Large intestine (tissue), 3 donors: Measurements from ENCODE around the gene LGALS1. TPM values are rescaled to one million over a fixed set of nuclear protein-coding genes. Genes with fewer than 3 reads are reported as not detected.
"Not testable (repeated sequence)": the region's sequence is repeated elsewhere in the genome, so short reads cannot be mapped to it uniquely, and the experiment has no call there.

Experiments
- DNase-seq, 2 donors: peaks; one replicate each; pipeline versions ENCODE4 v3.0.0 to v3.0.0-alpha.2; 2013
- H3K27ac ChIP-seq: one replicate; pipeline ENCODE4 v1.5.1; 2013; ENCODE audit warnings: low read length
- H3K27me3 ChIP-seq: 2 replicates; pipeline ENCODE4 v1.6.1; 2013; ENCODE audit warnings: low read length; ENCODE audit not compliant: control insufficient read depth, insufficient read depth
- H3K36me3 ChIP-seq: 2 replicates; pipeline ENCODE4 v1.6.1; 2013; ENCODE audit warnings: low read length; ENCODE audit not compliant: control insufficient read depth, insufficient read depth
- H3K4me1 ChIP-seq: one replicate; pipeline ENCODE4 v1.6.1; 2013; ENCODE audit warnings: low read length; ENCODE audit not compliant: control insufficient read depth, insufficient read depth
- H3K4me3 ChIP-seq: one replicate; pipeline ENCODE4 v1.5.1; 2013; ENCODE audit warnings: low read length
- H3K9me3 ChIP-seq: one replicate; pipeline ENCODE4 v1.6.1; 2013; ENCODE audit warnings: mild to moderate bottlenecking, low read depth, low read length, moderate library complexity; ENCODE audit not compliant: control insufficient read depth
- WGBS: methylation state at CpG from one replicate; pipeline ENCODE4 v1.1.5; 2013; ENCODE audit warnings: low lambda C conversion rate; ENCODE audit not compliant: insufficient coverage; 5-methylcytosine and 5-hydroxymethylcytosine counted together
- polyA plus RNA-seq: library from polyadenylated mRNA; unstranded; fragments of 120-200 nt; gene quantifications from one replicate; pipeline ENCODE4 v1.2.1, GENCODE V29; 2013

Gene LGALS1
- polyA plus RNA-seq, 1 donor = 644 TPM

GRCh38 chr22:37705205-37705604 lies 29.8 kb downstream of the LGALS1 start:
- Histone ChIP-seq H3K27ac (no peak overlapping the region), H3K36me3 (no peaks in the 10 kb centered on the region), H3K9me3 (peaks cover 8% of the 10 kb centered on the region), H3K4me1 (peaks cover 5% of the 10 kb centered on the region), H3K27me3 (no peaks in the 10 kb centered on the region), H3K4me3 (no peak overlapping the region)
- WGBS = 100% methylated on average over 2 of the region's 3 CpGs
- no peak for DNase-seq

GRCh38 chr22:37708580-37709444 lies 33.4 kb downstream of the LGALS1 start:
- H3K27me3 ChIP-seq = no peaks in the 10 kb centered on the region
- H3K4me1 ChIP-seq = no peaks in the 10 kb centered on the region
- no peak overlapping the region for H3K27ac ChIP-seq
- H3K36me3 ChIP-seq = no peaks in the 10 kb centered on the region
- WGBS = no CpG with 5 or more reads among the region's 25 CpGs
- peaks cover 8% of the 10 kb centered on the region for H3K9me3 ChIP-seq
- no peak for DNase-seq
- H3K4me3 ChIP-seq = no peak overlapping the region

DNA sequence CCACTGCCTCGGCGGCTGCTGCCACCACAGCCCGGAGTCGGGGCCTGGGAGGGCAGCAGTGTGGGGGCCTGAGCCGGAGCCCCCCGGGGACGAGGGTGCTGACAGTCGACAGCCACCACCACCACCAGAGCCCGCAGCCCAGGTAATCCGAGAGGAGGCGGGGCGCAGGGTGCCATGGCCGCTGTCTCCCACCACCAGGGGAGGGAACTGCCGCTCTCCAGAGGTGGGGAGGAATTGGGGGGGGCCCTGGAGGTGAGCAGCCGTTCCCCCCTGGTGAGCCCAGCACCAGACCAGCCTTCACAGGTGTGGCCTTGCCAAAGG lies 34.0 kb downstream of the LGALS1 start:
- Histone ChIP-seq H3K36me3 (no peaks in the 10 kb centered on the region), H3K9me3 (peaks cover 8% of the 10 kb centered on the region), H3K27me3 (no peaks in the 10 kb centered on the region), H3K4me3 (no peak overlapping the region), H3K4me1 (no peaks in the 10 kb centered on the region), H3K27ac (no peak overlapping the region)
- DNase-seq = no peak
- WGBS = no CpG with 5 or more reads among the region's 15 CpGs

GRCh38 chr22:37710675-37711074 lies 35.2 kb downstream of the LGALS1 start:
- H3K27ac ChIP-seq = no peak overlapping the region
- peaks cover 8% of the 10 kb centered on the region for H3K9me3 ChIP-seq
- no peaks in the 10 kb centered on the region for H3K27me3 ChIP-seq
- H3K4me3 ChIP-seq = no peak overlapping the region
- DNase-seq = no peak
- no peaks in the 10 kb centered on the region for H3K4me1 ChIP-seq
- no CpG with 5 or more reads among the region's 3 CpGs for WGBS
- no peaks in the 10 kb centered on the region for H3K36me3 ChIP-seq

DNA sequence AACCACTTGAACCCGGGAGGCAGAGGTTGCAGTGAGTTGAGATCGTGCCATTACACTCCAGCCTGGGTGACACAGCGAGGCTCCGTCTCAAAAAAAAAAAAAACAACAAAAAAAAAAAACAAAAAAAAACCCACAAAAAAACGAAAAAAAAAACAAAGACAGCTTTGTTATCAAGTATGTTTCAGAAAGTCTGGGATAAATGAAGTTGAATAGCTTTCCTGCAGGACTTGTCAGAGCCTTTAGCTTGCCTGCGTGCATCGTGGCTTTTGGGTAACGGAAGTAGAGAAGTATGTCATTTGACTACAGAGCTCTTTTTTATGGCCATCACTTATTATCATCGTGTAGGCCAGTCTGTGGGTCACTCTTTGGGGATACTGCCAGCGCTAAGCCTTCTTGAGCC lies 36.1 kb downstream of the LGALS1 start:
- H3K27ac ChIP-seq = no peak overlapping the region
- no peak for DNase-seq
- no peaks in the 10 kb centered on the region for H3K4me1 ChIP-seq
- H3K9me3 ChIP-seq = peaks cover 8% of the 10 kb centered on the region
- H3K4me3 ChIP-seq = no peak overlapping the region
- H3K36me3 ChIP-seq = no peaks in the 10 kb centered on the region
- no peaks in the 10 kb centered on the region for H3K27me3 ChIP-seq
- WGBS = 96% methylated on average over 4 of the region's 10 CpGs

DNA sequence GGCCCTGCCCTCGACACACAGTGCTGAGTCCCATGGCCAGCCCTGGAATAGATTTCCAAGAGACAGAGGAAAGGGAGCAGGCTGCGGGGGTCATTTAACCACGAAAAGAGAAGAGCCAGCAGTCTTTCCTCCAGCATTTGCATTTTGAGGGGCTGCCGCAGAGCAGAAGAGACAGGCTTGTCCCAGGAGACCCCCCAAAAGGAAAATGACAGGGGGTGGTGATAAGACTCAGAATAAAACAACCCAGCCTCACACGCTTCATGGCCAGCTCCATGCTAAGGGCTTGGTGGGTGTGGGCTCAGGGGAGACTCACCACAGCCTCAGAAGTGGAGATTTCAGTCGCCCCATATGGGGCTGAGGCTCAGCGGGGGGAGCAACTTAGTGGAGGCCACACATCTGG lies 38.3 kb downstream of the LGALS1 start:
- no peaks in the 10 kb centered on the region for H3K36me3 ChIP-seq
- H3K27ac ChIP-seq = no peak overlapping the region
- H3K9me3 ChIP-seq = peaks cover 8% of the 10 kb centered on the region
- WGBS = no CpG with 5 or more reads among the region's 7 CpGs
- no peaks in the 10 kb centered on the region for H3K4me1 ChIP-seq
- H3K27me3 ChIP-seq = no peaks in the 10 kb centered on the region
- H3K4me3 ChIP-seq = no peak overlapping the region
- no peak for DNase-seq

DNA sequence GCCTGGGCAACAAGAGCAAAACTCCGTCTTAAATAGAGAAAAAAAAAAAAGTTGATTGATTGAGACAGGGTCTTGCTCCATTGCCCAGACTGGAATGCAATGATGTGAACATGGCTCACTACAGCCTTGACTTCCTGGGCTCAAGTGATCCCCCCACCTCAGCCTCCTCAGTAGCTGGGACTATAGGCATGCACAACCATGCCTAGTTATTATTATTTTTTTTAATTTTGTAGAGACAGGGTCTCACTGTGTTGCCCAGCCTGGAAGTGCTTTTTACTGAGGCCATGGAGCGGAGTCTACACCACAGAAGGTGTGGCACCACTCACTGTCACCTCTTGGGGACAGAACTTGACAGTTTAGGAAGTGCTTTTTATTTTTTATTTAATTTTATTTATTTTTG lies 39.2 kb downstream of the LGALS1 start:
- no peak for DNase-seq
- no peaks in the 10 kb centered on the region for H3K27me3 ChIP-seq
- no peak overlapping the region for H3K4me3 ChIP-seq
- H3K27ac ChIP-seq = no peak overlapping the region
- 100% methylated on average over 1 of the region's 2 CpGs for WGBS
- no peaks in the 10 kb centered on the region for H3K4me1 ChIP-seq
- H3K36me3 ChIP-seq = no peaks in the 10 kb centered on the region
- no peaks in the 10 kb centered on the region for H3K9me3 ChIP-seq

DNA sequence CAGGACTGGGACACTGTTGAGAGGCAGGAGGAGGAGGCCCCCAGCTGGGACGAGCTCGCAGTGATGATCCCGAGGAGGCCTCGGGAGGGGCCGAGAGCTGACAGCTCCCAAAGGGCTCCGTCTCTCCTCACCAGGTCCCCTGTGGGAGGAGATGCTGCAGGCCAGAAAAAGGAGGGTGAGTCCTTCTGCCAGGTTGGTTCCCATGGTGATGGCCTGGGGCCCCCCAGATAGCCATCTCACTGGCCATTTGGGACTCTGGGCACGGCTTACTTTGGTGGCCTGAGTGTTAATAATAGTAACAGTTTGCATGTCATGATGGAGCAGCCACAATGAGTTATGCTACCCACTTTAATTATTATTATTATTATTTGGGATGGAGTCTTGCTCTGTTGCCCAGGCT lies 40.3 kb downstream of the LGALS1 start:
- H3K4me1 ChIP-seq = no peaks in the 10 kb centered on the region
- DNase-seq = no peak
- no peaks in the 10 kb centered on the region for H3K27me3 ChIP-seq
- no CpG with 5 or more reads among the region's 7 CpGs for WGBS
- no peak overlapping the region for H3K27ac ChIP-seq
- H3K4me3 ChIP-seq = no peak overlapping the region
- H3K9me3 ChIP-seq = no peaks in the 10 kb centered on the region
- no peaks in the 10 kb centered on the region for H3K36me3 ChIP-seq

- no peaks in the 10 kb centered on the region for H3K4me1 ChIP-seq
- H3K4me3 ChIP-seq = no peak overlapping the region
- H3K36me3 ChIP-seq = no peaks in the 10 kb centered on the region
- H3K27ac ChIP-seq = no peak overlapping the region
- no peak for DNase-seq
- 100% methylated on average over 1 of the region's 9 CpGs for WGBS
- H3K27me3 ChIP-seq = no peaks in the 10 kb centered on the region
- no peaks in the 10 kb centered on the region for H3K9me3 ChIP-seq
Measured at GRCh38 chr22:37716708-37717107, 41.3 kb downstream of the LGALS1 start.

- WGBS = no CpG with 5 or more reads among the region's 7 CpGs
- not testable (repeated sequence) for DNase-seq, H3K4me3 ChIP-seq, H3K9me3 ChIP-seq, H3K36me3 ChIP-seq, H3K27me3 ChIP-seq, H3K27ac ChIP-seq, H3K4me1 ChIP-seq
Measured at GRCh38 chr22:37717235-37717634, 41.8 kb downstream of the LGALS1 start.

DNA sequence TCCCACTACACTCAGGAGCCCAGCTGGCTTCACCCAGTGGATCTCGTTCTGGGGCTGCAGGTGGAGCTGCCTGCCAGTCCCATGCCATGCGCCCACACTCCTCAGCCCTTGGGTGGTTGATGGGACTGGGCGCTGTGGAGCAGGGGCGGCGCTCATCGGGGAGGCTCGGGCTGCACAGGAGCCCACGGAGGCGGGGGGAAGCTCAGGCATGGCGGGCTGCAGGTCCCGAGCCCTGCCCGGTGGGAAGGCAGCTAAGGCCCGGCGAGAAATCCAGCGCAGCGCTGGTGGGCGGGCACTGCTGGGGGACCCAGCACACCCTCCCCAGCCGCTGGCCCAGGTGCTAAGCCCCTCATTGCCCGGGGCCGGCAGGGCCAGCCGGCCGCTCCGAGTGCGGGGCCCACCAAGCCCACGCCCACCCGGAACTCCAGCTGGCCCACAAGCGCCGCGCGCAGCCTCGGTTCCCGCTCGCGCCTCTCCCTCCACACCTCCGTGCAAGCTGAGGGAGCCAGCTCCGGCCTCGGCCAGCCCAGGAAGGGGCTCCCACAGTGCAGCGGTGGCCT lies 42.4 kb downstream of the LGALS1 start:
- H3K4me1 ChIP-seq, H3K27ac ChIP-seq, DNase-seq, H3K27me3 ChIP-seq, H3K4me3 ChIP-seq, H3K36me3 ChIP-seq, H3K9me3 ChIP-seq: not testable (repeated sequence)
- no CpG with 5 or more reads among the region's 38 CpGs for WGBS
